Measurements from ENCODE around the gene RIMS1.

The RIMS1 gene

DNA sequence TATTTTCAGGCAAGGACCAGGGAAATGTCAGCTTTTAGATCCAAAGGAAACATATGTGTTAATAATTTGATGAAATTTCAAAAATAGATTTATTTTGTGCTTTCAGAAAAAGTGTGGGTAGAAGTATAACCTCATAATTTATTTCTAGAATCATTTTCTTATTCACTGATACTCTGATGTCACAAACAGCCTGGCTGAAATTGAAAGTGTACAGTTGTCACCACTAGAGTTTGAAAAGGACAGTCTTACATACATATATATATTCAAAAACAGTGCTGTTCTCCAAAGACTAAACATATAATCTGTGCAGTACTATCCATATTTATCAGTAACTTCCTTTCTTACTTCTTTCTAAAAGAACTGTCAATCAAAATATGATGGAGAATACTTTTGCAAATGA, 481.1 kb downstream of the RIMS1 start:
- no peak for DNase-seq

DNA sequence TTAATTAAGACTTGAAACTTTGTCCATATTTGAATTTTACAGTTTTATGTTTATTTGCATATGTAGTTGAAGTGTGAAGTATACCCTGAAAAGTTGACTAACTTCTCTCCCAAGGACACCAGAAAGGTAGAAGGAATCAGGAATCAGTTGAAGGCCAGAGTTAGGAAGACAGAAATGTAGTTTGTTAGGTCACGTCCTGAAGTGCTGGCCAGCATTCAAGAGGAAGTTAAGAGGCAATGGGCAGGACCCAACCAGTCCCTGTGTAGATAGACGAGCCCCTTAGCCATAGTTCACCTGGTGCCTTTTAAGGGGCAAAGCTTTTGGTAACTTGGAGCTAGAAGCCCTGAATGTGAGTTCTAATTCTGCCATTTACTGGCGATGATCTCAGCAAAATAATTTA, 485.1 kb downstream of the RIMS1 start:
- no peak for DNase-seq

DNA sequence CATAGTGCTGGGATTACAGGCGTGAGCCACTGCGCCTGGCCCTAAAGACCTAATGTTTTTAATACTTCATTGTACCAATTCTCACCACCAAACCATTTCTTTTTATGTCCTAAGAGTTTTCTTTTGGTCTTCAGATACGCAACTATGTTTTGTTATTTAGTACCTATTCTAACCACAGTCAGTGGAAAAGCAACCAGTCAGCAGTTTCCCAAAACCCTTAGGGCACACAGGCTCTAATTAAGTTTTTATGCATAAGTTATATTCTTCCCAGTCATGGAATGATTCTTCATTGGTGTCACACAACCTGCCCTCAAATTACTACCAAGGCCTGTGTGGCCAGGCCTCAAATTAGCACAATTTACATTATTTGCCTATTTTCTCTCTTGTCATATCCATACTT, 487.8 kb downstream of the RIMS1 start:
- no peak for DNase-seq

DNA sequence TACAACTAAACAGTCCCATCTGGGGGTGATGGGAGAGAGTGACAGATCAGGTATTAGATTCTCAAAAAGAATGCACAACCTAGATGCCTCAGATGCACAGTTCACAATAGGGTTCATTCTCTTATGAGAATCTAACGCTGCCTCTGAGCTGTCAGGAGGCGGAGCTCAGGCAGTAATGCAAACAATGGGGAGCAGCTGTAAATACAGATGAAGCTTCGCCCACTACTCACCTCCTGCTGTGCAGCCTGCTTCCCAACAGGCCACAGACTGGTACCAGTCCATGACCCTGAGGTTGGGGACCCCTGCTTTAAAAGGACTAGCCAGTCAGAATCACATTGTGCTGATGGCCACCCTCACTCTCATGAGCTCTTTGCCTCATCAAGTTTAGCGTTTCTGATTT, 488.5 kb downstream of the RIMS1 start:
- no peak for DNase-seq

DNA sequence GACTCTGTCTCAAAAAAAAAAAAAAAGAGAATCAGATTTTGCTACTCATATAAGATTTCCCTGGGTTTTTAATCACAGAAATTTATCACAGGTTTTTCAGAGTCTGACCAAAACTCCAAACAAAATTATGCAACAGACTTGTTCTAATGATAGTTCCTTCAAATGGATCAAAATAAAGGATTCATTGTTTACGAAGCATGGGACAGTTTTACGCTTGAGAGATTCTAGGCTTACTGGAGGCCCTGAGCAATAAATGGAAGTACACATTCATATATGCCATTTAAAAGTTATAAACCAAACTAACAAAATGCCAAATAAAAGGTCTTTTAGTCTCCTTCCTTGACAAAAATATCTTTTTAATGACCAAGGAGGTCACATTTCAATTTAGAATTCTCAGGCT, 490.4 kb downstream of the RIMS1 start:
- no peak for DNase-seq

DNA sequence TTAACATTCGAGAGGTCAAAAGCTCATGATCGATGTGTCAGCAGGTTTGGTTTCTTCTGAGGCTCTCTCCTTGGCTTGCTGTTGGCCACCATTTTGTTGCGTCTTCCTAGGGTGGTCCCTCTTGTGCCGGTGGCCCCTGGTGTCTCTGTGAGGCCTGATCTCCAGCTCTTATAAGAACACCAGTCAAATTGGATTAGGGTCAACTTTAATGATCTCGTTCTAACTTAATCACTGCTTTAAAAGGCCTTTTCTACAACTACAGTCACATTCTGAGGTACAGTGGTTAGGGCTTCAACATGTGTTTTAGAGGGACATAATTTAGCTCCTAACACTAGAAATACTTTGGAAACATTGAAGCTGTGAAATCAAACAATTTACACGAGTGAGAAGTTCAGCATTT, 494.7 kb downstream of the RIMS1 start:
- no peak for DNase-seq

DNA sequence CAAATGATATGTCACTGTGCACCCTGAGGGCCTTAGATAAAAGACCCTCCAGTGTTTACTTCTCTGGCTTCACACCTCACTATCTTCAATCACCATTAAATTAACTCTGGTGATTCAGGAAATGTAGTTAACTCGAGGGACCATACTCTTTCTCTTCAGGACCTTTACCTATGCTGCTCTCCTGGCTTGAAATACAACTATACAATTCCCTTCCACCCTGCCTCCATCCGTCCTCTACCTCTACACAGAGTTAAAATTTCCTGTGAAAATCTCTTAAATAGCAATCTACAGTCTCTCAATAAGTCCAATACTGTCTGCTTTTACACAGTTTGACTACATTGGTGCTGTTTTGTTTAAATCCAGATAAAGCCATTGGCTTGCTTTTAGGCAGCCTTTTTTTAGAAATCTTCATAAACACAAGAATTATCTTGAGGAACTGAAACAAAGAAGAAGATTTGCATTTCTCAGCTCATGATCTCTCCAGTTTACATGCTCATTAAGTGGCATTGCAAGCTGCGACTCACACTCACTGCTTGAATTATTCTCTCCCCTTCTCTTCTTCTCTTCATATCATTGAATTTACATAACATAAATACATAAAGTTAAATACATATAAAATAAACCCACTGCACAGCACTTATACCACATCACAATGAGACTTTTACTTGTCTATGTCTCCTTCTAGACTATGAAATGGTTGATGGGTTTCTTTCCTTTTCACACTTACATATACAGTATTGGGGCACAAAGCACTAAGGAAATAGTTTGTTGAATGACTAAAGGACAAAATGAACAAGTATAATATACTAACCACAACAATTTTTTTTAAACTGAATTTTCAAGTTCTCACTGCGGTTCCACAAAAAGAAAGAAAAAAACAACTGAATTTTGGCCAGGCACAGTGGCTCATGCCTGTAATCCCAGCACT, 496.5 kb downstream of the RIMS1 start:
- DNase-seq = no peak

DNA sequence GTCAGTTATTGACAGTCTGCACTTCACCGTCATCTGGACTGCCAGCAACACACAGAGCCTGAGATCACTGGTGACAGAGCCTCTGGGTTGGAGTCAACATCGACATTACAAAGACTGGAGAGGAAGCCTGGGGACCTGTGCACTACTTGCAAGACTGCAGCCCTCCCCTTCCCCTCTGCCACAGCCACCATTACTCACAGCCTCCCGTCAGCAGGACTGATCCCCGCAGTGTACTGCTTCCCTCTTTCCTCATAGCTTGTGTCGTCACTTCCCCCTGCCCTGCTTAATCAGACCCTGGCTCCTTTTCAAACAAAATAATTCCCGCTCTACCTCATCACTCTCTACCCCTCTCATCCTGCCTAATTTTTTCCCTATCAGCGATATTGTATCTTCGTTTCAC, 500.0 kb downstream of the RIMS1 start:
- DNase-seq = no peak

DNA sequence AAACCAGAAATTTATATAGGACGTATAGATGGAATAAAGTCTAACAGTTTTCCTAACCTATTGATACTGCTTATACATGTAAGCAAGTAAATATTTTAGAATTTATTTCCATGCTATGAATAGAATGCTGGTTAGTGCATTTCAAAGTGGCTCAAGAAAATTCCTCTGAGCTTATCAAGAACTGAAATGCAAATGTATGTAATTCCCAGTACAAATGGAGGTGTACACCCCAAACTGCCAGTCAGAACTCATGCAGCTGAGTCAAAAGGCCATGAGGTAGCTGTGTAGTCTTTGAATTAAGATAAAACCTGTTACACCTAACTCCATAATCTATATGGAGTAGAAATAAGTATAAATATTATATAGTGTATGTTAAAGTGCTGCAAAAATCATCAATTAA, 503.3 kb downstream of the RIMS1 start:
- DNase-seq = no peak

DNA sequence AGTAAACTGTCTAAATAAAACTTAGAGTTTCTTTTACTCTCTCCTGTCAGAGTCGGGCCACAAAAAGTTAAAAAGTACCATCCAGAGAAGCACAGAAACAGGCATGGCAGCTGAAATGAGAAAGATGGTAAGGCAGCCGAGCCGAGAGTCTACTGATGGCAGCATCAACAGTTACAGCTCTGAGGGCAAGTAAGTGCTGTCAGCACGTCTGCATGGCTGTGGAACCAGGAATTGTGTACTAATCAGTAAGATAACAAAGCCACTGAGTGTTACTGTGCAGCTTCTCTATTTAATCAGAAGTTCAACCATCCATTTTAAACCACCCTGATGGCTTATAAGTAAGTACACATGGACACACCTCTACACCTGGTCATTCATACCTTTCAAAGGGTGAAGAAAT, 504.2 kb downstream of the RIMS1 start:
- no peak for DNase-seq

DNA sequence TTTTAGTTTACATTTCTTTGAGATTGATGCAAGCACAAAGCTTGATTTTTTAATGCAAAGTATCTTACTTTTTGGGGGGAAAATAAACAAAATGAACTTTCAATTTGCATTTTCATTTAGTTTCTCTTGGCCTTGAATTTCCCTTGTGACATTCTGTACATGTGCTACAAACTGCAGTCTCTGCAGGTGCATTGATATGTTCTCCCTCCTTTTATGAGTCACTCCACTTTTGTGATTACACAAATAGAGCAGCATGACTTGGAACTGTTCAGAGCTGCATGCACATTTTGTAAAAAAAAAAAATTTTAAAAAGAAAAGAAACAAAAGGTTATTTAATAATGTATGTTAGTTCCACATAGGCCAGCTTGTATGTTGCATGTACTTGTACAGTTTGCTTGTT, 515.5 kb downstream of the RIMS1 start:
- no peak for DNase-seq

DNA sequence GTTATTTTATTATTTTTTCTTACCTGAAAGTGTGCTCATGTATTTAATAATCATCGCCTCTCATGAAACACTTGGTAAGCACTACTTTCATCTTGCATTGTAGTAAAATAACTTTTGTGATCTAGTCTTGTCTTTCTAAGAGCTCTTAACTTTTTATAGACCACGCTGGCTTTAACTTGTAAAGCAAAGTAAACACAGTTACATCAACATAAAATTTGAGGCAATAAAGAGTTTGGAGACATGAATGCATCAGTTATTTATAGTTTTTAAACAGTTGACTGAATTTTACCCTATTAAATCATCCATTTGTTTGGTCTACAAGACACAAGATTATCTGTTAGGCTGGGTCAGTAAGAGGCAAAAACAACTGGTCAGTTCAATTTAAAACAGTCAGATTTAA, 517.1 kb downstream of the RIMS1 start:
- DNase-seq = no peak

DNA sequence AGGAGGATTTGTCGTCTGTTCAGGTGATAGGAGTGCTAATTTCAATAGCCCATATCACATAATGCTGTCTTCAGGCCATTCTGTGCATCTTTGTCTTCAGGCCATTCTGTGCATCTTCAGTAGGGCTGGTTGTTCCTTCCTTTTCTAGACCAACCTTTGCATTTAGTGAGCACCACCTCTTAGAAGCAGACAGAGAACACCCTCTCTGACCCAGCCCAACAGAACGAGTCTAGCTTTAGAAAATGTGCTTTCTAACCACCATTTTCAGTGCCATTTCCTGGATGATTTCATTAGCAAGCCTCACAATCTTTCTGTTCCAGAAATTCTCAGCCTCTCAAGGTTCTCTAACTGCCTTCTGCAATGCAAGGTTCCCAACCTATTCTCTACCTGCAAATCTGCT, 520.2 kb downstream of the RIMS1 start:
- no peak for DNase-seq

DNA sequence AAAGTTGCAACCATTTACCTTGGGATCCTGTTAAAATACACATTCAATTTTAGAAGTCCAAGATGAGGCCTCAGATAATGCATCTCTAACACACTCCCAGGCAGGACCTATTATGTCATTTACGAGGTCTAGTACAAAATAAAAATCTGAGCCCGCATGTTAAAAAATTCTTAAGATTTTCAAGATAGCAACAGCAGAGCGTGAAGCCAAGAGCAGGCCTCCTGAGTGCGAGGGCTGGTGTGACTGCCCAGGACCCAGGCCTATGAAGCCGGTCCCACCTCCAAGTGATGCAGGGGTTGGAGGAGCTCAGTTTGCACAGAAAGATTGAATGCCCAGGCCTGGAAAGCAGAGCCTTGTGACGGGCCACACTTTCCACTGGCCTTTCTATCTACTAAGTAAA, 524.4 kb downstream of the RIMS1 start:
- DNase-seq = no peak

DNA sequence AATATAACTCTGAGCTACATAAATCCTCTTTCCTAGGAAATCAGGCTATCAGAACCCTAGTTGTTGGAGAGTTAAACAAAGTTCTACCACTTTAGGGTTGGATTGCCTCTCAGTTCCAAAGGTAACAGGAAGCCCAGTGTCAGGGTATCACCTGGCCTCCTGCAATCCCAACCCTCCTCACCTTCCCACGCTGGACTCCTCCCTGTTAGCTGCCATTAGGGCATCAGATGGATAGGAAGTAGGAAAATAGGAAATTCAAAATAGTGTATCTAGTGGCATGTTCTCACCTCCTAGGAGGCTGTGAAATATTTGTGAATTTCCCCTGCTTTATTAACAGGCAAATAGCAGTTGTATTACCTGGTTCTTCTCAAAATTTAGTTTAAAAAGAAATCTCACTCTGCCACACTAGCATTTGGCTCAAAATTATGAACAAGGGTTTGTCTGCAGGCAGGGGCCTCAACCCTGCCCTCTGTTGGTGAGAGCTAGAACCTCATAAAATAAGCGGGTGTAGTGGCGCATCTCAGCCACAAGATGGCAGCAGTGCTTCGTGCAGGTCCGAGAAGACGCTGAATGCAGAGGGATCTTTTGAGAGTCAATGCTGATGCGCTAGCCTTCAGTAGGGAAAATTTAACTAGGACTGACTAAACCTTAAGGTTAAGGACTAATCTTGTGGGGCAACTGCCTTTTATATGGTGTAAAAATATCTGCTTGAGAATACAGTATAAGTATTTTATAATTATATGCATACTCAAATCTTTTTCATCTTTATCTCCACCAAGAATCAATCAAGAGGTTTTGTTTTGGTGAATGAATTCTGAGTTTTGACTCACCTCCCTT, 525.7 kb downstream of the RIMS1 start:
- peak; percentile 90 for DNase-seq

DNA sequence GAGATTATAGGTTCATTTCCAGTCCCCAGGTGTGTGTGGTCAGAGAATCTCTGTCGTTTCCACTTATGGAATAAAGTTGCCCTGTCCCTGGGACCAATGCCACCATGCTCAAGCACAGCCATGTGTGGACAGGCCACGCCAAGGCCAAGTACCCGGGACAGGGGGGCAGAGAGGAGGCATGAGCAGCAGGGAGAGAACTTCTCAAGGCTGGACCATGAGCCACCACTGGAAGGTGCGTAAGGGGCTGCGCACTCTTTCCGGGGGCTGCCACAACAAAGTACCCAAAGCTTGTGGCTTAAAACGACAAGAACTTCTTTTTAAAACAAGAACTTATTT, 526.3 kb downstream of the RIMS1 start:
- DNase-seq = no peak

DNA sequence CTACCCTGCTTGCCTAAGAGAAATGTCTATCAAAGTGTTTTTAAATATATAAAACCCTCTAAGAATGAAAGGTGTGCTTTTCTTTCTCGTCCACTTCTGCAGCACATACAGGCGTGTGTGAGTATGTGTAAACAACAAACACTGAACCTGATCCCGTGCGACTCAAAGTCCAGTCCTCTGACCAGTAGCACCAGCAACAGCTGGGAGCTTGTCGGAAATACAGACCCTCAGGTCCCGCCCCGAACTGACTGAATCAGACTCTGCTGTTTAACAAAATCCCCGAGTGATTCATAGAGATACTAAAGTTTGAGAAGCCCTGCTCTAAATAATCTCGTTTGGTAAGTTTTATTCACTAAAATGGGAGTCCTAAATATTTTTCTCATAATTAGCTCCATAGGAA, 527.5 kb downstream of the RIMS1 start:
- no peak for DNase-seq

DNA sequence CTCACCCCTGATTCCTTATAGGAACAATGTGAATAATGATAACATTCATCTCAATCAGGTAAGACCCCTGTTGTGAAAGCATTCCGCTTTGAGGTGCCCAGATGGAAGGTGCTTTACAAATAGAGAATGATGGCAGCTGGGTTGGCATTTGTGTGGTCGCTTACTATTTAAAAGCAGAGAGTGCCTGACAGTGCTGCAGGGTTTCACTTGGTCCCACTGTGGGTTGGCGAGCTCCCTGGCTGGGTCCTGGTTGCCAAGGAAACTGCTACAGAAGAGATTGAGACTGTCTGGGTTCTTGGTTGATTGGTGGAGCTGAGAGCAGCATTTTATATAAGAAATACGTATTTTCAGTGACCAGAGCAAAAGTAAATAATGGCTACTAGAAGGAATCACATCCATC, 528.3 kb downstream of the RIMS1 start:
- no peak for DNase-seq

DNA sequence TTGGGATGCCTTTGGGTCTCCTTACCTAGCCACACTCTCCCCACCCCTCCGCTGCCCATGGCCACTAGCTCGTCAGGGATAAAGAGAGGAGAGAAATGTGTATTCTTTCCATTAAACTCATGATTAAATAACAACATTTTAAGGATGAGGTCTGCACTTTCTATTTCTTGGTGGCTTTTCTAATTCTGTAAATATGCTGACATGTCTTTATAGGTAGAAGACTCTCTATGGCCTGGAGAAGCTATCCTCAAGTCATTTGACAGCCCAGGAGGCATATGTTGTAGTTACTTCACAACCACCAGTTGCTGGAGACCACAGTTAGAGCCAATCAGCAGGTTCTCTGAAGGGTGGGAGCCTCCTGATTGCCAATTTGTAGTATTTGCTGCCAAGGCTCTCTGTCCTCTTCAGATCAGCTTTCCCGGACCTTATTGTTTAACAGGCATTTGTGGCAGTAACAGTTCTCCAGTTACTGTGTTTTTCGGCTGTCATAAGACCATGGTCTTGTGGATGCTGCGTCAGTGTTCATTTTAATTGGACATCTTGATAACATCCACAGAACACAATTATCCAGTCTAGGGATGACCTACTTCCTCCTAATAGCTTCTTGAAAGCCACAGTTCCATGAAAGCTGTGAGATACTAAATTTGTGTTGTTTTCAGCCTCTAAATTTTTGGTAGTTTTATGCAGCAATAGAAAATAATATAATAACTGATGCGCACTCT, 530.6 kb downstream of the RIMS1 start:
- no peak for DNase-seq

DNA sequence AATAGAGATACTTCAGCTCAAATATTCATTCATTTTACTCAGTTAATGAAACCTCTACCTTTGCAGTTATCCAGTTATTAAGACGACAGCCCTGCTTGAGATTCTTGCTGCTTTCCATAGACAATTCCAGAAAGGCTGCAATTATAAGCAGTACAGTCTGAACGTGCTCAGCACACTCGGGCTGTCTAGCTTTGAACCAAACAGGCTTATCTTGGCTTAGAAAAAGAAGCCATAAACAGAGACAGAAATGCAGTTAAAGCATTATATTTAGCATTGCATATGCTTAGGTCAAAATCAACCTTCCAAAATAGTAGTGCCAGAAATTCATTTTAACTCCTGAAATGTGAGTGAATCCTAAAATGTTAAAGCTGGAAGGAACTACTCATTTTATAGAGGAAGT, 531.4 kb downstream of the RIMS1 start:
- DNase-seq = no peak

DNA sequence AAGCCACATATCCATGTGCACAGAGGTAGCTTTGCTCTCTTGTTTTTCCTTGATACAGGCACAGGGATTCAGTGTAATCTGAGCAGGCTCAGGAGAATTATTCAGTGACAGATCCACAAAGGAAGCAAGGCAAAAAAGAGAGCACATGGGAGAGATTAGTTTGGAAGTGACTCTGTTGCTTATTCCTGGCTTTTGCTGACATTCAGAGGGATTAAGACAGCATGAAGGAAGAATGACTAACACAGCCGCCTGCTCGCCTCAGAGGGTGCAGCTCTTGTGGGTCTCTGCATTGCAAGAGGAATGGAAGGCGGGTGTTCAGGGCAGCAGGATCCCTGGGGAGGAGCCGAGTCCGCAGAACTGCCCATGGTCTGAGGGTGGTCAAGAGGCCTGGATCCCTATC, 532.1 kb downstream of the RIMS1 start:
- no peak for DNase-seq

DNA sequence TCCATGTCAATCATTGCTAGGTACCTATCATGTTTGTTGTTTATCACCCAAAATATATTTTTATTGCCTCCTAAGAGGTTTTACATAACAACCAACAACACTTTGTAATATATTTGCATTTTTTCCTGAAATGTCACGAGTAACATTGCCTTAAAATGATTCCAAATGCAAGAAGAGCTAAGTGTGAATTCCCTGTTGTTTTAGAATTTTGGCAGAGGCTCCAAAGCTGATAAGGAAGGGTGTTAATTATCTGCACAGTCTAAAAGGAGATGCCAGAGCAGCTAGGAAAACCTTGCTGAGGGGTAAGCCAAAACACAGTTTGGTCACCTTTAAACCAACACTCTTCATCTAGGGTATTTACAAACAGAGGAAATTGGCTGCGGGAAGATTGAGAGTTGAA, 533.6 kb downstream of the RIMS1 start:
- no peak for DNase-seq

DNA sequence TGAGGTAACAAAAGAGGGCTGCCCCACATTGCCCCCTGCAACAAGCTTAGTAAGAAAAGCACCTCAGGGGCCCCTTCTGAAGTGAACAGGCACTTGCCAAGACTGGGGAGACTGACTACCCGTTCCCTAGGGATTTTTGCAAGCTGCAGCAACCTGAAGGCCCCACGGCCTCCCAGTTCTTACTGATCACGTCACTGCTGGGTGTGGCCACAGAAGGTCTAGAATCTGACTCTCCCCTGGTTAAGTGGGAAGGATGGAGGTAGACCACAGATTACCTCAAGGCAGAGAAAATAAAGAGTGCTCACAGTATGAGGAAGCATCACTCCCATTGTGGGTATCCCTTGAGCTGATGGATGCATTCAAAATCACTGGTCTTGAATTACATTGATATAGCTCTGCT, 534.1 kb downstream of the RIMS1 start:
- no peak for DNase-seq

DNA sequence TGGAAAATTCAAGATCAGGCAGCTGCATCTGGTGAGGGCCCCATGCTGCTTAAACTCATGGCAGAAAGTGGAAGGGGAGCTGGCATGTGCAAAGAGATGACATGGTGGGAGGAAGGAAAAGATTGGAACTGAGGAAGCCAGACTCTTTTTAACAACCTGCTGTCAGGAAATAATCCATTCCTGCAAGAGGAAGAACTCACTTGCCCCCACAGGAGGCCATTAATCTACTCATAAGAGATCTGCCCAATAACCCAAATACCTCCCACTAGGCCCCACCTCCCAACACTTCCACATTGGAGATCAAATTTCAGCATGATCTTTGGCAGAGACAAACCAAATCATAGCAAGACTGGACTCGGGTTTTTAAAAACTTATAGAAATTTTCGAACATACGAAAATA, 535.0 kb downstream of the RIMS1 start:
- no peak for DNase-seq
